ENCODE results near the gene ARAP1. TPM values are rescaled to one million over a fixed set of nuclear protein-coding genes. Genes with fewer than 3 reads are reported as not detected.

Gene ARAP1
- total RNA-seq, 2 donors from 2014 or later = 98.0 to 216 TPM

DNA sequence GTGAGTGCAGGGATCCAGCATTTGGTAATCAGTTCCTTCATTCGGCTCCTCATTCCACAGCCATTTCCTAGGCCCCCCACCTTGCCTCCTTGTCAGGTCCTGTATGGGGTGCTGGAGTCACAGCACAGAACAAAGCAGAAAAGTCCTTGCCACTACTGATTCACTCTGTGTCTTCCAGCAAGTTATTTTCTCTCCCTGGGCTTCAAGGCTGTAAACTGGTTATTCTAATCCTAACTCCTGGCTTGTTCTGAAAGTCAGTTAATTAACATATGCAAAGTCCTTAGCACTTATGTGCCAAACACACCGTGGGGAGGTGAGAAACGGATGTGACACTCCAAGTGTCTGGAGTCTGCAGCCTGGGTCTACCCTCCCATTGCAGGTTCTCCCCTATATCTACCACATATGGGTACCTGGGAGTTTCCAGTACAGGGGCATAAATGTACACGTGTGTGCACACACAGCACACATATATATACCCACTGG is 47.4 kb downstream of the ARAP1 start:
- Mint-ChIP-seq H3K4me1 (peaks cover 4% of the 10 kb centered on the region), H3K36me3 (ENCODE audit: low read depth) (peaks cover 84% of the 10 kb centered on the region), H3K27ac (no peak overlapping the region), H3K4me3 (no peak overlapping the region), H3K9me3 (no peaks in the 10 kb centered on the region), H3K27me3 (no peaks in the 10 kb centered on the region)
- ATAC-seq (replicated peaks) = no peak

- Mint-ChIP-seq H3K36me3 (ENCODE audit: low read depth) (peaks cover 84% of the 10 kb centered on the region), H3K27ac (no peak overlapping the region), H3K4me1 (peaks cover 4% of the 10 kb centered on the region), H3K27me3 (no peaks in the 10 kb centered on the region), H3K9me3 (no peaks in the 10 kb centered on the region), H3K4me3 (no peak overlapping the region)
- ATAC-seq (replicated peaks) = no peak
These were observed 48.0 kb downstream of the ARAP1 start for GRCh38 chr11:72704028-72704782.

GRCh38 chr11:72703267-72704008 is 48.8 kb downstream of the ARAP1 start:
- peaks cover 4% of the 10 kb centered on the region for H3K4me1 Mint-ChIP-seq
- no peak overlapping the region for H3K27ac Mint-ChIP-seq
- no peaks in the 10 kb centered on the region for H3K27me3 Mint-ChIP-seq
- H3K36me3 Mint-ChIP-seq (ENCODE audit: low read depth) = peaks cover 84% of the 10 kb centered on the region
- H3K9me3 Mint-ChIP-seq = no peaks in the 10 kb centered on the region
- no peak for ATAC-seq (replicated peaks)
- no peak overlapping the region for H3K4me3 Mint-ChIP-seq

DNA sequence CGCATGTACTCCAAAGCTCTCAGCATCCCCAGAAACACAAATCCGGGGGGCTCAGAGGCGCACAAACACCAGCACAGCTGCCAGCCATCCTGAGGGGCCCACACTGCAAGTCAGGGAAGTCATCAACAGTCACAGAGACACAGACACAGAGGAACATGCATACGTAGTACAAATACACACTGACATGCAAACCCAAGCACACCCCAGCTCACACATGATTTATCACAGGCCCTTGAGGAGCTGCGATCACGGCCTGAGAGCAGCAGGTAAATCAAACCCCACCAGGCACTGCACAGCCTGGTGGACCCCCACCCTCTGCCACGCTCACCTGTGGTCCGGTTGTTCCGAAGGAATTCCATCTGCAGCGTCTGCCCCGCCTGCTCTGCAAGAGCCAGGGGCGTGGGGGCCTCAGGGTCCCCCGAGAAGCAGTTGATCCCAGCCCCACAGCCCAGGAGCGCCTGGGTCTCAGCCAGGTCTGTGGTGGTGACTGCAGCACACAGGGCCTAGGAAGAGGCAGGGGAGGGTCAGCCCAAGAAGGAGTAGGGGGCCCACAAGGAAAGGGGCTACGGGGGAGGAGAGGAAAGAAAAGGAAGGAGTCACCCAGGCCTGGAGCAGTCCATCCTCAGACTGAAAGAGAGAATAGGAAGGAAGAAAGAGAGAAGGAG is 49.5 kb downstream of the ARAP1 start:
- Mint-ChIP-seq H3K9me3 (no peaks in the 10 kb centered on the region), H3K27me3 (no peaks in the 10 kb centered on the region), H3K27ac (no peak overlapping the region), H3K4me1 (peaks cover 4% of the 10 kb centered on the region), H3K36me3 (ENCODE audit: low read depth) (peaks cover 84% of the 10 kb centered on the region), H3K4me3 (no peak overlapping the region)
- no peak for ATAC-seq (replicated peaks)

GRCh38 chr11:72702096-72702495 is 50.1 kb downstream of the ARAP1 start:
- peaks cover 4% of the 10 kb centered on the region for H3K4me1 Mint-ChIP-seq
- H3K36me3 Mint-ChIP-seq (ENCODE audit: low read depth) = peaks cover 81% of the 10 kb centered on the region
- ATAC-seq (replicated peaks) = no peak
- no peaks in the 10 kb centered on the region for H3K27me3 Mint-ChIP-seq
- H3K27ac Mint-ChIP-seq = no peak overlapping the region
- no peak overlapping the region for H3K4me3 Mint-ChIP-seq
- H3K9me3 Mint-ChIP-seq = no peaks in the 10 kb centered on the region

GRCh38 chr11:72701466-72701865 is 50.7 kb downstream of the ARAP1 start:
- Mint-ChIP-seq H3K4me1 (peaks cover 4% of the 10 kb centered on the region), H3K27me3 (no peaks in the 10 kb centered on the region)

DNA sequence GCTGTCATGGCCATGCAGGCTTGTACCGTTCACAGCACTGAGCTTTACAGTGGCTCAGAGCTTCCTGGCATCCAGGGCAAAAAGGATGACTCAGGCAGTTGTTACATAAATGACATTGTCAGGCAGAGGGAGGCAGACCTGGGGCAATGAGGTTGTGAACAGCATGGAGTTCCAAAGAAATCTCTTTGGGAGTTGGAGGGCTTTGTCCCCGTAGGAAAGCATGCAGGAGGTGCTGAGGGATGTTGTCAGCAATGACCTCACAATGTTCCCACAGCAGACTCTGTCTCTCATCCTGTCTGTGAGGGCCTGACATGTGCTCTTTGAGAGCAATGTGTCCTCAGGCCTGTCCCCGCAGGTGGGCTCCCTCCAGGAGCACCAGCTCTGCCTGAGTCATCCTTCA is 52.1 kb downstream of the ARAP1 start:
- peak overlapping the region; percentile 2 for H3K27ac Mint-ChIP-seq
- ATAC-seq (replicated peaks) = no peak
- no peak overlapping the region for H3K4me3 Mint-ChIP-seq
- H3K4me1 Mint-ChIP-seq = peaks cover 4% of the 10 kb centered on the region
- no peaks in the 10 kb centered on the region for H3K27me3 Mint-ChIP-seq
- peaks cover 79% of the 10 kb centered on the region for H3K36me3 Mint-ChIP-seq (ENCODE audit: low read depth)
- H3K9me3 Mint-ChIP-seq = no peaks in the 10 kb centered on the region

More at GRCh38 chr11:72701466-72701865, 50.7 kb downstream of the ARAP1 start:
- no peak for ATAC-seq (replicated peaks)
- no peak overlapping the region for H3K4me3 Mint-ChIP-seq
- no peak overlapping the region for H3K27ac Mint-ChIP-seq
- peaks cover 79% of the 10 kb centered on the region for H3K36me3 Mint-ChIP-seq (ENCODE audit: low read depth)
- H3K9me3 Mint-ChIP-seq = no peaks in the 10 kb centered on the region

DNA sequence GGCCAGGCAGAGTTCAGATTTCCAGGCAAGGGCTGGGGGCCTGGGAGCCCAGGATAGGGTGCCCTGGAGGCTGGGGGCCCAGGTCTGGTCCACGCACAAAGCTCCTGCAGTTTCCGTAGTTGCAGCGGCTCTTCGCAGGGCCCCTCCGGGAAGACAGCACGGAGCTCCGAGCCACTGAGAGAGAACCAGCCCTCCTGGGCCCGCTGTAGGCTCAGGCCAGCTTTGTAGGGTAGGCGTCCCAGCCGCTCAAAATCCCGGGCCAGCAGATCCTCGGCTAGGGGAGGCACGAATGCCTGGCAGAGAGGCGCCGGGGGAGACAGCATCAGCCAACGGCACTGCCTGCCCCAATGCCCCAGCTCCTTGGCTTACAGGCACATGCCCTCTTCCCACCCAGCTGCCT is 54.4 kb downstream of the ARAP1 start:
- no peak for ATAC-seq (replicated peaks)
- Mint-ChIP-seq H3K36me3 (ENCODE audit: low read depth) (peaks cover 94% of the 10 kb centered on the region), H3K4me3 (no peak overlapping the region), H3K27me3 (no peaks in the 10 kb centered on the region), H3K9me3 (no peaks in the 10 kb centered on the region), H3K4me1 (peaks cover 11% of the 10 kb centered on the region), H3K27ac (no peak overlapping the region)

DNA sequence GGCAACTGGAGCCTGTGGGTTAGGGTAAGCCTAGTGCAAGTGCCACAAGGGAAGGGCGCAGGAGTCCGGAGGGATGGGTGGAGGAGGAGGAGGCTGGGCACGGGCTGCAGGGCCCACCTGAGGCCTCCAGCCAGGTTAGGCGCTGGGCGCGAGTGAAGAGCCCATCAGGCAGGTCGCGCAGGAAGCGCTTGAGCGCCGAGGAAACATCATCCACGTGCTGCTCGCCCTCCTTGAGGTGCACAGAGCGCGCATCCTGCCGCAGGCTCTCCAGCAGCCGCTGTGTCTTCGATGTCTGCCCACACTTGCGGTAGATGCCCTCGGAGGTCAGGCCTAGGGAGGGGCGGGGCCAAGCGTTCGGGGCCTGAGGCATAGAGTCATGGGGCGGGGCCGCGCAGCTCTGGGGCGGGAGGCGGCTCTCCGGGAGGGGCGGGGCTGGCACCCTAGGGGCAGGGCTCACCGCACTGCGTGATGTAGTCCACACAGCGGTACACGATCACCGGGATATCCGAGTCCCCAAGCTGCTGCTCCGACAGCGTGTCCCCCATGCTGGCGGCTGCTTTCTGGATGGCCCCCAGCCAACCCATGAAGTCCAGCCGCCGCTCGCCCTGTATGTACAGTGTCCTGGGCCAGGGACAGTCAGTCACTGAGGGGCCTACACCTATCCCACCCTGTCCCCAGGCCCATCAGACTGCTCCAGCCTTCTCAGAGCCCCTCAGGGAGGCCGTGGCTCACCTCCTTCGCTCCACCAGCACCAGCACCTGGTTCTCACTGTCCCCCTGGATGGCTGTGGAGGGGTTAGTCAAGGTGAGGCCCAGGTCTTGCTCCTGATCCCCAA is 55.1 kb downstream of the ARAP1 start:
- Mint-ChIP-seq H3K36me3 (ENCODE audit: low read depth) (peaks cover 94% of the 10 kb centered on the region), H3K27me3 (no peaks in the 10 kb centered on the region), H3K4me3 (no peak overlapping the region), H3K27ac (no peak overlapping the region), H3K9me3 (no peaks in the 10 kb centered on the region), H3K4me1 (peaks cover 11% of the 10 kb centered on the region)
- ATAC-seq (replicated peaks) = peak; percentile 30

DNA sequence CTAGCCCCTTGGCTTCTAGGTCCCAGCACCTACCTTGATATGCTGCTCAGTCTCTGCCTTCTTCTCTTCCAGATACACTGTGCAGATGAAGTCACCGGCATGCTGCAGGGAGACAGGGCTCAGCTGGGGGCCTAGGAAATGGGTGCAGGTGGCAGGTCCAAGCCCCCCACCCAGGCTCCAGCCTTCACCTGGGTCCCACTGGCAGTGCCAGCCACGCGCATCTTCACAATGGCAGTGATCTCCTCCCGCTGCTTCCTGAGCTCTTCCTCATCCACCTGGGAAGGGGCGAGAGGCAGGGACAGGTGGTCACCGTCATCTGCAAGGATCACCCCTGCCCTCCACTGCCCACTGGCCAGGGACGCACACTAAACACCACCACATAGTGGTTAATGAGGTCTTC is 56.9 kb downstream of the ARAP1 start:
- no peak for ATAC-seq (replicated peaks)
- Mint-ChIP-seq H3K4me1 (peaks cover 11% of the 10 kb centered on the region), H3K36me3 (ENCODE audit: low read depth) (peaks cover 92% of the 10 kb centered on the region), H3K9me3 (no peaks in the 10 kb centered on the region), H3K27ac (peak overlapping the region; percentile 32), H3K4me3 (no peak overlapping the region), H3K27me3 (no peaks in the 10 kb centered on the region)

DNA sequence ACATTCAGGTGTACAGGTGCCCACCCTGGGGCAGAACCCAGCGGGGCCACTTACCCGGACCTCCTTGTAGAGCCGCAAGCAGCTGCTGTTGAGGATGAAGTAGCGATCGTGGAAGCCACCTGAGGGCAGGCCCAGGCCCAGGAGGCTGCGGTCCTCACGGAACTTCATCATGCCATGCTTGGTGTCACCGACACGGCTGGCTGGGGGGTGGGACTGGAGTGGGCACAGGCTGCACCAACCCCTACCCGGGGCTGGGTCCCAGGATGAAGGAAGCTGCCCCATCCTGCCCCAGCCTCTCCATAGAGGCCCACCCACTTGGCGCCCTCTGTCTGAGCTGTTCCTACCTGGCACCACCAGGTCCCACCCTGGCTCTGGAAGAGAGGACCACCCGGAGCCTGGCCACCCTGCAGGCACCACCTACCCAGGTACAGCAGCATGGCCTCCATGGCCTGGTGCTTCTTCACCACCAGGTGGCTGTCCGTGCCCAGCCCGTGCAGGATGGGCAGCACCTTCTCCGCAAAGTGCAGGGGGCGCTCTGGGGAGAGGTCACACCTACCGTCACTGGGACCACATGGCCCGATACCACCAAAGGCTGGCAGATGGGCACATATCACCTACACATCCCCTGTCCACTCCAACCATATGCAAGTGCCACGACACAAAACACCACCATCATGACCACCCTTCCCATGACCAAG is 58.8 kb downstream of the ARAP1 start:
- no peak for ATAC-seq (replicated peaks)
- H3K9me3 Mint-ChIP-seq = no peaks in the 10 kb centered on the region
- H3K27ac Mint-ChIP-seq = no peak overlapping the region
- H3K36me3 Mint-ChIP-seq (ENCODE audit: low read depth) = peaks cover 92% of the 10 kb centered on the region
- no peak overlapping the region for H3K4me3 Mint-ChIP-seq
- no peaks in the 10 kb centered on the region for H3K27me3 Mint-ChIP-seq
- peaks cover 11% of the 10 kb centered on the region for H3K4me1 Mint-ChIP-seq

- Mint-ChIP-seq H3K27ac (no peak overlapping the region), H3K4me3 (no peak overlapping the region), H3K27me3 (no peaks in the 10 kb centered on the region), H3K4me1 (peaks cover 11% of the 10 kb centered on the region), H3K9me3 (no peaks in the 10 kb centered on the region), H3K36me3 (ENCODE audit: low read depth) (peaks cover 92% of the 10 kb centered on the region)
- no peak for ATAC-seq (replicated peaks)
These were observed 59.5 kb downstream of the ARAP1 start for GRCh38 chr11:72692498-72693237.

GRCh38 chr11:72690166-72690565 is 62.0 kb downstream of the ARAP1 start:
- Mint-ChIP-seq H3K36me3 (ENCODE audit: low read depth) (peaks cover 89% of the 10 kb centered on the region), H3K4me3 (no peak overlapping the region), H3K27me3 (no peaks in the 10 kb centered on the region), H3K9me3 (no peaks in the 10 kb centered on the region), H3K27ac (no peak overlapping the region), H3K4me1 (peaks cover 20% of the 10 kb centered on the region)
- no peak for ATAC-seq (replicated peaks)

All from activated T-helper 17 cell treated with anti-CD3 and anti-CD28 coated beads, Interleukin-2, amount 50 U/mL, for 72 hours (primary cell).